HG03442 (cell line): Measurements from ENCODE around the gene HDAC9.
A peak's percentile ranks its signal among the peaks of the same experiment; 100 is the strongest.
"Not testable (repeated sequence)": the region's sequence is repeated elsewhere in the genome, so short reads cannot be mapped to it uniquely, and the experiment has no call there.

Experiments
- ATAC-seq: cut with Tn5 transposase; IDR thresholded peaks from one replicate; pipeline ENCODE4 v1.9.1; 2021; ENCODE audit warnings: mild to moderate bottlenecking, moderate library complexity; ENCODE audit not compliant: unreplicated experiment

Gene HDAC9

DNA sequence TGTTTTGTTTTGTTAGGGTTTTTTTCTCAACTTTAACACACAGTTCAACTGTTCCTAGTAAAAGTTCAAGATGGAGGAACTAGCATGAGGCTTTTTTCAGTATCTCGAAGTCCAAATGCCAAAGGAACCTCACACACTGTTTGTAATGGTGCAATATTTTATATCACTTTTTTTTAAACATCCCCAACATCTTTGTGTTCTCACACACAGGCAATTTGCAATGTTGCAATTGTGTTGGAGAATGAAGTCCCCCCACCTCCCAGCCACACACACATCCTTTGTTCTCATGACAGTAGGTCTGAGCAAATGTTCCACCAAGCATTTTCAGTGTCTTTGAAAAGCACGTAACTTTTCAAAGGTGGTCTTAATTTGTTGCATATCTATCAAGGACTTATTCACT is 501.0 kb downstream of the HDAC9 start:
- ATAC-seq = no peak

DNA sequence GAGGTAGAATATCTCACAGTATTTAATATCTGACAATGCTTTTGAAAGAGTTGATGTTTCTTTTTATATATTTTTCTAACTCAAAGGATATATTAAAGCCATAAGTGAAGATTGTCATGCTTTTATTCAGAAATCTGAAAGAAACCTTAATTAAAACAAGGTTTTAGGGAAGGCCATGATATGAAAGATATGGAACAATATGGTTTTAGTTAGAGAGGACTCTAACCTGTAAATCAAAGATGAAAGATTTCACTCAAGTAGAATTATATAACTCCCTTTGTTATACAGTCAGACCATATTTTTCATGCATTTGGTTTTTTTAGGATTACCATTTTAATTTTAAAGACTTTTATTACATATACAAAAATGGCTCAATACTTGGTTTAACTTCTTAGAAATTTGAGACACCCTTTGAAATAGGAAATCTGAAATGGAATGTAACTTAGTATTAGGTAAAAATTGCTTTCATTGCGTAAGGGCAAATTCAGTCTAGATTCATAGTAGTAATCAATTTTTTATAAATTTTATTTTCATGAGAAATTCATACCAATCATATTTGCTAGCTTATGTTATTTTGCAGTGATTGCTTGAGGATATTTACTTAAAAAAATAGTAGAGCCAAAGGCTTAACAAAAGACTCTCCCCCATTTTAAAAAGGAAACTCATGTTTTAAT is 502.1 kb downstream of the HDAC9 start:
- ATAC-seq = no peak

DNA sequence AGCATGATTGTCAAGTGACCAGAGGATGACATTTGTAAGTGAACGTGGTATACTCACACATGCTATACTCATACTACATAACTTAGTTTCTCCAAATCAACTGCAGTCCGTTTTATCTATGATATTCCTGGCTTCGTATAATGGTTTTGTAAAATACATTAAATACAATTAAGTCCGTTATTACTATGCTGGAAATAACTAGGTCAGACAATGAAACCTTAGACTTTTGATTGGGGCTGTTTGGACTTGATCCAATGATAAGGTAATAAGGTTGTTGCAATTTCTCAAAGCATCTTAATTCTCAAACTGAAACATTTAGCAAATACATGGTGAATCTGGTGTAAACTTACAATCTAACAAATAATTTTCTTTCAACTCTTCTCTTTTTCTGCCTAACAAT is 504.9 kb downstream of the HDAC9 start:
- ATAC-seq = no peak

DNA sequence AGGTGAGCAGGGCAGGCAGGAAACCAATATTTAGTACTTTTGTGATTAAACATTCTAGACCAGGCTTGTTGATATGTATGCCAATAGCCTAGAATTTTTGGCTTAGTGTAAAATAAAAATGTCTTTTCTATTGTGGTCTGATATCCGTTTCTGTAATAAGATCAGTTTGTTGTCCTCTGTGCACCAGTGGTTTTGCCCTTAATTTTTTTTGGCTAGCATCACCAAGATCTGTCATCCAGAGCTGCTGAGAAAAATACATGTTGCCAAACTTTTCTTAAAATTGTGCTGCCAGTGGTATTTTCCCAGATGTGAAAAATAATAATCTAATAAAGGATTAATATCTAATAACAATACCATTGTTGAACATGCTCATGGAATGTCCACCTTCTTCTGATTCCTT is 506.3 kb downstream of the HDAC9 start:
- no peak for ATAC-seq

DNA sequence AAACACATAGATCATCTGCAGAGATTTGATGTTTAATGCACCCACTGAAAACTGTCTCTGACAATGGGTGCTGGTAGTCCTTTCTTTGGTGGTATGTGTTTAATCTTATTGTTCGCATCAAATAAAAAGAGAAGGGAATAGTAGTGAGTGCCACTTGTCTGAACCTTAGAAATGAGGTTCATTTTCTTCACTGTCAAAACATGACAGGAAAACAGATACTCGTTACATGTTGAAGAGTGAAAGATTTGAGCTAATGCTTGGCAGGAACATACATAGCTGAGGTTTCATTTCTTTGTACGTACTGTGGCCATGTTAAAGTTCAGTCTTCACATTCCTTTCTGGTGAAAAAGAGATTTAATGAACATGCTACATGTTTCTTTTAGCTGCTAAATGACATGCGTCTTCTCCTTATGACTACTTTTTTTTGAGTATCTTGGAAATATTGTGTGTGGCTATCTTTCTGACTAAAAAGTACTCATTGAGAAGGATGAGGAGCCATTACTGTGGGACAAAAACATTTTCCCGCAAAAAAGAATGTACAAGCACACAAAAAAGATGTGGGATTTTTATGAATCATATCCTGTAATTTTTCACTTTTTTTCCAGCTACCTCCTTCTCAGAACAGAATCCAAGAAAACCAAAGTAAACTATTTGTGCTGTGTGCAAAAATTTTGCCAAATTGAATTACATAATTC is 513.8 kb downstream of the HDAC9 start:
- ATAC-seq = no peak

DNA sequence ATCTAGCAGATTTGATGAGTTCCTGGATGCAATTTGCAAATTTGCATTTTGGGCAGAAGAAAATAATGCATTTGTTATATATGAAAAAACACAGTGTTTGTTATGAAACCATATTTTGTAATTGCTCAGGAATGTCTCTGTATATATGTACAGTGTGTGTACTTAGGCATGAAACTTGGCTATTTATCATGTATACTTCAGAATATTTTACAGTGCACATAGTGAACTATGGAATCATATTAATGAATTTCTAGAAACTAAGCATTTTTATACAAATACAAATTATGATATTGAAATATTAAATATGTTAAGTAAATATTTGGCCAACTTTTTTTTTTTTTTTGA is 514.4 kb downstream of the HDAC9 start:
- no peak for ATAC-seq

DNA sequence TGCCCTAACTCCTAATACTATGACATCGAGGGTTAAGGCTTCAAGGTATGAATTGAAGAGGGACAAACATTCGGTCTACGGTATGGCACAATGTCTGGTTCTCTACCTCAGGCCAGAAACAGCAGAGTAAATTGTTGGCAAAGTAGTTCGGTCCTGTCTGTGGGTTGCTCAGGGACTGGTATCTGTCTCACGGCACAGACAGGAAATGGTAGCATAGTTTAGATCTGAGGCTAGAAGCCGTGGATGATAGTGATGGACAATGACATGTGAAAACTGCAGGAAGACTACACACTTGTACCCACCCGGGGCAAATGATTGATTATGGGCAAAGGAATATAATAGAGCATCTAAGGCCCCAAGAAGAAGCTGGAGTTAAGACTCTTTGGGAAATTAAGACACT is 515.7 kb downstream of the HDAC9 start:
- no peak for ATAC-seq

DNA sequence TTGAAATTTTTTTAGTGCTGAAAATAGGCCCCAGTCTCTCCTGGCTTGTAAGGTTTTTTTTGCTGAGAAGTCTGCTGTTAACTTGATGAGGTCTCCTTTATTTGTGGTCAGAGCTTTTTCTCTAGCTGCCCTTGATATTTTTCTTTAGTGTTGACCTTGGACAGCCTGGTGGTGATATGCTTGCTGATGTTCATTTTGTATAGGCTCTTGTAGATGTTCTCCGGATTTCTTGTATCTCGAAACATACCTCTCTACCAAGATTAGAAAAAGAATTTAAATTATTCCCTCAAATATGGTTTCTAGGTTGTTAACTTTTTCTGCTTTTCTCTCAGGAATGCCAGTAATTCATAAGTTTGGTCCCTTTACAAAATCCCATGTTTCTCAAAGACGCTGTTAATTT is 519.5 kb downstream of the HDAC9 start:
- no peak for ATAC-seq

DNA sequence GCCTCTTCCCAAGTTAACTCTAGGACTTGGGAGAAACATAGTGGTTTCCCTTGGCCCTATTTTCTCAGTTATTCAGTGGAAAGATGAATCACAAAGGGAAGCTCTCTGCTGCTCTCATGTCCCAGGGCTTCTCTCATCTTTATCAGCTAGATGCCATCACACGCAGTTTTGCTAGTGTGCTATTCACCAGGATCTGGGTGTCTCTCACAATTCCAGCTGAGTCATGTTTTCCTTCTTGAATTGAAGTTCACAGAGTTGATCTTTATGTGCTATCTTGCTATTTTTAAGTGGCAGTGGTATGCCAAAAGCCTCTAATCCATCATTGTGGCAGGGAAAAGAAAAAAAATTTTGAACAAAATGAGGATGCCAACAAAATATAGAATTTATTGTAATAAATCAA is 520.6 kb downstream of the HDAC9 start:
- ATAC-seq = no peak

DNA sequence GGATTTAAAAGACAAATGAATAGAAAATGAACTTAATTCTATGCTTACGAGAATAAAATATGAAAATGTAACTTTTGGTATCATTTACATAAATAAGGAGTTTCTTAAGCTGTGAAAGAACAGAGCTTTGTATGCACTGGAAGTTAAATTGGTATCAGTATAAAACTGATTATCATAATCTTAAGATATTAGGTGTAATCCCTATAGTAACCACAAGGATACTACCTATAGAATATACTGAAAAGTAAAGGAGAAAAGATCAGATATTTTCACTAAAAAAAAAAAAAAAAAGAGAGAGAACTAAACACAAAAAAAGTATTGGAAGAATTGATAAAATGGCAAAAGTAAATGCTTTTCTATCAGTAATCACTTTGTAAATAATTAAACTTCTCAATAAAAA is 521.8 kb downstream of the HDAC9 start:
- no peak for ATAC-seq

DNA sequence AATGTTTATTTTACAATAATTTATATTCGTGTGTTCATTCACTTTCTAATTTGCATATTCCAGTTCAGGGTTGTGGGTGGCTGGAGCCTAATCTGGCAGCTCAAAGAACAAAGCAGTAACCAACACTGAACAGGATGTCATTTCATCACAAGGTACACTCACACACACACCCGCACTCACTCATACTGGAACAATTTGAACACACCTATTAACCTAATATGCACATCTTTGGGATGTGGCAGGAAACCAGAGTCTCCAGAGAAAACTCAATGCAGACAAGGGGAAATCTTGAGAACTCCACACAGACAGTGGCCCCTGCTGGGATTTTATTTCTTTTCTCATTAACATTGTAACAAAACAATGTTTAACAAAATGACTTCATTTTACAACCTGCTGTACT is 524.5 kb downstream of the HDAC9 start:
- no peak for ATAC-seq

DNA sequence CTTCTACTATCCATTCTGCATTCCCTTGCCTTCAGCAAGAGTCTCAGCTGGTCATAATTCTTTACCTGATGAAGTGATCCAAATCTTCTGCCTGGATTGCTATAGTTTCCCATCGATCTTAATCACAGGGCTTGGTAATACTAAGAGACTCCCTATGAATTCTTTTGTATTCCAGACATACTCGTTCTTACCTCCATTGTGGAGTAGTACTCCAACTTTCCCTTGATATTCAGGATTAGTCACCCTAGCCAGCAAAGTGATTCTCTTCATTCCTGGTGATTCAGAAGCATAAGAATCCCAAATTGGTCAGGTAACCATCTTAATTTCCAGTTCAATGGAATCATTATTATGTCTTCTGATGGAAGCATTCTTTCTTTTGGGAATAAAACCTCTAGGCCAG is 525.2 kb downstream of the HDAC9 start:
- ATAC-seq = no peak

DNA sequence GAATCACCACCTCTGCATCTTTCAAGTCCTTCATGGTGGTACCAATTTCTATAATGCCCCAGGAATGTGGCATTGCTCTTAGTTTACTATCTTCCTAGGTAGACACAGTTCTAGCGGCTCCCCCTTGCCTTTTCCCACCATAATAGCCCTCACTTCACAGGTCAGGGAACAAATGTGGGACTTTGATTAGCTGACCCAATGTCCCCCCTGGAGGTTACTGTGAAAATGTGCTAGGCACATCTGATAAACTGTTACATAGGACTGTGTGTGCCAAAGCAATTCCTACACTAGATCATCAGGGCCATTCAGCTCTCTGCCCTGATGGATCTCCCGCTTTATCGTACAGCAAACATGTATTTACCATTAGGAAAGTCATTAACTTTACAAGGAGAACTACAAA is 527.9 kb downstream of the HDAC9 start:
- ATAC-seq = no peak

DNA sequence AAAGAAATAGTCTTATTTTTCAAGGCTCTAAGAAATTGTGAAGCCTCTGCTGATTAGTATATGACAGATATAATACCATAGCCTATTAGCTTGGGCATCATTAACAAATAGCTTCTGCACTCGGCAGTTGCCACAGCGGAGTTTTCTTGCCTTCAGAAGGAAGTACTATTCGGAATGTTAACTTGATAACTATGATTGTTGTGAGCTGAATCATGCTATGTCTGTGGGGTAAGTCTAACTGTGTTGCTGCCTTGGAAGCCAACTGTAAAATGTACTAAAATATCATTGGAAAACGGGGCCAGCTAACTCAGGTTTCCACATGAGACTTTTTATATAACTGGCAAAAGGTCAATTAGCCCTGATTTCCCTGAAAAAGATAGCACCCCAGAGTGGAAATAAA is 528.7 kb downstream of the HDAC9 start:
- ATAC-seq = no peak

DNA sequence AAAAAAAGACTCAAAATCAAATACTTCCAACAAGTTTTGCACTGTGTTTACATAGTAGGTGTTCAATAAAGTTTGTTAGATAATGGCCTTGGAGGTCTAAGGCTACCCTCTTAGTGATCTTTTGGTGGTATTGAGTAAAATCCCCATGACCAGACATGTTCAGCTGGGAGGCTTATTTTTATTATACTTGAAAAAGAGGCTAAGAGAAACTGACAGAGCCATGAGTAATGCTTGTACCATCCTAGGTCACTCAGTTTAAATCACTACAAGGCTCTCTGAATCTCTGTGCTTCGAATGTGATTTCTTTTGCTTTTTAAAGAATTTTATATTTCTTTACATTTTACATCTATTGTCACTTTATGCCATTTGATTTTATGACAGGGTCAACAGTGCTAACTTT is 531.3 kb downstream of the HDAC9 start:
- no peak for ATAC-seq

DNA sequence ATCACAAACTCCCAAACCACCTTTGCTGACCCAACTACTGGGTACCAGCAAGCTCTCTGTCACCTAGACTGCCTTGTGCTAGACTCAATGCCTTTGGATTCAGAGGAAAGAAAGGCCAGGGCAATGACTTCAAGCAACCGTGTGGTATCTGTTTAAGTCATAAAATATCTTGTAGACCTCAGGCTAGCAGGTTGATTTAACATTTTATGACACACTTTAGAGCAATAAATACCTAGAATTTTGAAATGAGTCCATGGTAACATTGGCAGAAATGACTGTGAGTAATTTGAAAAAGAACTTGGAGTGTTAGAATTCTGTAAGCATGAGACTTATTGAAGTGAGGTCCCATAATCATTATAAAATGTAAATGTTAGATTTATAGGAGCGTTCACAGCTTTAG is 534.7 kb downstream of the HDAC9 start:
- no peak for ATAC-seq

DNA sequence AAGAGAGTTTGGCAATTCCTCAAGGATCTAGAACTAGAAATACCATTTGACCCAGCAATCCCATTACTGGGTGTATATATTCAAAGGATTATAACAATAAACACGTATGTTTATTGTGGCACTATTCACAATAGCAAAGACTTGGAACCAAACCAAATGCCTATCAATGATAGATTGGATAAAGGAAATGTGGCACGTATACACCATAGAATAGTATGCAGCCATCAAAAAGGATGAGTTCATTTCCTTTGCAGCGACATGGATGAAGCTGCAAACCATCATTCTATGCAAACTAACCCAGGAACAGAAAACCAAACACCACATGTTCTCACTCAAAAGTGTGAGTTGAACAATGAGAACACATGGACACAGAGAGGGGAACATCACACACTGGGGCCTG is 537.4 kb downstream of the HDAC9 start:
- ATAC-seq = not testable (repeated sequence)

DNA sequence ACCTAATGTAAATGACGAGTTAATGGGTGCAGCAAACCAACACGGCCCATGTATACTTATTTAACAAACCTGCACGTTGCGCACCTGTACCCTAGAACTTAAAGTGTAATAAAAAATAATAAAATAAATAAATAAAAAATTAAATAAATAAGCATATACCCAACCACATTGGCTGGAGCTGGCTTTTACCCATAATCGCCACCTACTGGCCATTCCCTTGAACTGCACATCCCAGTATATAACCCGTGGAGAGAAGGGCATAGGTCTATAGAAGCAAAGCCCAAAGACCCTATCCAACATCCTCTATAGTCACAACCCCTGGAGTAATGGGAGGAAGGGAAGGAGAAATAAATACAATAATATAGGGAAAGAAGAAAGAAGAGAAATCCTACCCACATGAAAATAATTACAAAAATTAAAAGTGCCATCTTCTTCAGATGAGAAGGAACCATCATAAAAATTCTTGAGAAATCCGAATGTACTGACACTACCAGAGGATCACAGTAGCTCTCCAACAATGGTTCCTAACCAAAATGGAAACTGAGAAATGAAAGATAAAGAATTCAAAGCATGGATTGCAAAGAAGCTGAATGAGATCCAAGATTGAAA is 556.3 kb downstream of the HDAC9 start:
- peak; percentile 95 for ATAC-seq
